PC-9 (cell line): ENCODE measurements around the gene BRINP2. TPM values are rescaled to one million over a fixed set of nuclear protein-coding genes. Genes with fewer than 3 reads are reported as not detected.

Source experiments
- BruUV-seq: library from RNA; stranded (reverse); fragments of 400-500 nt; replicated peaks from 2 replicates; lab custom pipeline; 2021; lab: Mats Ljungman, UMichigan
- CTCF ChIA-PET: fragments of 300-600 bp; sonication (Branson Sonifier 250); formaldehyde crosslinking; loops from one replicate; lab custom pipeline; 2022; ENCODE audit warnings: antibody characterized with exemption; lab: Charles Lee
- POLR2A ChIA-PET: fragments of 300-600 bp; sonication (Branson Sonifier 250); formaldehyde crosslinking; loops from one replicate; lab custom pipeline; 2022; ENCODE audit warnings: antibody characterized with exemption; ENCODE audit not compliant: unreplicated experiment; lab: Charles Lee
- DNase-seq, 2 experiments: peaks; one replicate each; pipeline versions ENCODE4 v3.0.0 to v3.0.0-alpha.2; 2015 to 2022; ENCODE audit warnings: mixed read lengths in 1 of 2
- H2AFZ ChIP-seq: fragments of 200-600 bp; sonication (generic); 2 replicates; pipeline ENCODE4 v1.8.1; 2017; ENCODE audit warnings: antibody characterized with exemption
- H3F3A ChIP-seq: fragments of 200-600 bp; sonication (generic); 2 replicates; pipeline ENCODE4 v1.8.1; 2017; ENCODE audit warnings: antibody characterized with exemption, mild to moderate bottlenecking, low read depth; ENCODE audit not compliant: insufficient read depth
- H3K27ac ChIP-seq: fragments of 200-600 bp; sonication (generic); 2 replicates; pipeline ENCODE4 v1.6.1; 2016; ENCODE audit warnings: mixed run types
- H3K27me3 ChIP-seq: fragments of 200-600 bp; sonication (generic); 2 replicates; pipeline ENCODE4 v1.6.1; 2016; ENCODE audit warnings: low read depth, mixed run types; ENCODE audit not compliant: insufficient read depth
- H3K36me3 ChIP-seq: fragments of 200-600 bp; sonication (generic); 2 replicates; pipeline ENCODE4 v1.6.1; 2016; ENCODE audit warnings: low read depth, mixed run types
- H3K4me1 ChIP-seq: fragments of 200-600 bp; sonication (generic); replicated peaks from 2 replicates; pipeline ENCODE4 v1.6.1; 2016; ENCODE audit warnings: mixed run types; ENCODE audit not compliant: insufficient read depth
- H3K4me2 ChIP-seq: fragments of 200-600 bp; sonication (generic); 2 replicates; pipeline ENCODE4 v1.6.1; 2017; ENCODE audit warnings: mixed run types
- H3K4me3 ChIP-seq: fragments of 200-600 bp; sonication (generic); 2 replicates; pipeline ENCODE4 v1.6.1; 2016; ENCODE audit warnings: mixed run types
- H3K79me2 ChIP-seq: fragments of 200-600 bp; sonication (generic); 2 replicates; pipeline ENCODE4 v1.6.1; 2017; ENCODE audit warnings: low read depth, mixed run types
- H3K9me2 ChIP-seq: fragments of 200-600 bp; sonication (generic); 2 replicates; pipeline ENCODE4 v1.8.1; 2017; ENCODE audit warnings: mild to moderate bottlenecking; ENCODE audit not compliant: insufficient read depth
- H3K9me3 ChIP-seq: fragments of 200-600 bp; sonication (generic); 2 replicates; pipeline ENCODE4 v1.8.1; 2016; ENCODE audit warnings: low read depth; ENCODE audit not compliant: insufficient read depth
- H4K20me1 ChIP-seq: fragments of 200-600 bp; sonication (generic); 2 replicates; pipeline ENCODE4 v1.8.1; 2017; ENCODE audit not compliant: insufficient read depth
- CTCF ChIP-seq: fragments of 200-600 bp; sonication (generic); conservative IDR thresholded peaks from 2 replicates; pipeline ENCODE4 v1.6.1; 2017; ENCODE audit warnings: mixed run types, antibody characterized with exemption, mild to moderate bottlenecking, moderate library complexity
- EZH2 ChIP-seq: fragments of 200-600 bp; sonication (generic); IDR thresholded peaks from 2 replicates; pipeline ENCODE4 v1.8.0; 2017; ENCODE audit warnings: antibody characterized with exemption, low read depth
- intact Hi-C: fragments of 100-400 bp; cut with micrococcal nuclease; formaldehyde crosslinking; loops from one replicate; pipeline ENCODE4 v1.10.0; 2022; ENCODE audit not compliant: unreplicated experiment
- total RNA-seq: library from RNA; stranded (reverse); gene quantifications from 2 replicates; pipeline ENCODE4 v1.2.3, GENCODE V29; 2021

BRINP2 gene
- total RNA-seq, 1 experiment from 2014 or later: not detected

DNA sequence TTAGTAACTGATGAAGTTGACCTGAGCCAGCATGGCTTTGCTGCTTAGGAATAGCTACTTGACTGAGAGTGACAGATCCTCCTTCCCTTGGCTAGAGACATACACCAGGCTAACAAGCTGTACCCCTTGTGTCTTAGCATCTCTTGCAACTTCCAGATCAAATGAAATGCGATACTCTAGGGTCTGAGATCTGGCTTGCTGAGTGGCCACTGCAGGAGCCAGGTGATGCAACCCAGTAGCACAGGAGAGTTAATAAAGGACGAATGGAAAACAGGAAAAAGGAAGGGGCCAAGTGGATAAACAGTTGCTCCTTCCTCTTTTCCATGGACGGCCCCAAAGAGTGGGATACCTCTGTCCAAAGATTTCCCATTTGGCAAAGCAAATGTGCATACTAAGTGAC lies 44.5 kb upstream of the BRINP2 start:
- H3K79me2 ChIP-seq: no peaks in the 10 kb centered on the region
- no peaks in the 10 kb centered on the region for H3K36me3 ChIP-seq
- BruUV-seq: no TSS peak
- ChIA-PET CTCF (no interaction called here), POLR2A (no interaction called here)
- no peak overlapping the region for H3K4me3 ChIP-seq
- TF ChIP-seq CTCF (no peak), EZH2 (no peak)
- no peaks in the 10 kb centered on the region for H4K20me1 ChIP-seq
- no peaks in the 10 kb centered on the region for H3K9me3 ChIP-seq
- no peaks in the 10 kb centered on the region for H3F3A ChIP-seq
- peaks cover 12% of the 10 kb centered on the region for H3K27me3 ChIP-seq
- no peak overlapping the region for H2AFZ ChIP-seq
- intact Hi-C loops: loop anchor here (5.0 kb wide), 2 partner anchors 96 to 746 kb away; no protein-coding TSS in a partner anchor
- H3K4me2 ChIP-seq: no peak overlapping the region
- no peaks in the 10 kb centered on the region for H3K9me2 ChIP-seq
- DNase-seq: no peak
- H3K27ac ChIP-seq: no peak overlapping the region
- no peaks in the 10 kb centered on the region for H3K4me1 ChIP-seq

DNA sequence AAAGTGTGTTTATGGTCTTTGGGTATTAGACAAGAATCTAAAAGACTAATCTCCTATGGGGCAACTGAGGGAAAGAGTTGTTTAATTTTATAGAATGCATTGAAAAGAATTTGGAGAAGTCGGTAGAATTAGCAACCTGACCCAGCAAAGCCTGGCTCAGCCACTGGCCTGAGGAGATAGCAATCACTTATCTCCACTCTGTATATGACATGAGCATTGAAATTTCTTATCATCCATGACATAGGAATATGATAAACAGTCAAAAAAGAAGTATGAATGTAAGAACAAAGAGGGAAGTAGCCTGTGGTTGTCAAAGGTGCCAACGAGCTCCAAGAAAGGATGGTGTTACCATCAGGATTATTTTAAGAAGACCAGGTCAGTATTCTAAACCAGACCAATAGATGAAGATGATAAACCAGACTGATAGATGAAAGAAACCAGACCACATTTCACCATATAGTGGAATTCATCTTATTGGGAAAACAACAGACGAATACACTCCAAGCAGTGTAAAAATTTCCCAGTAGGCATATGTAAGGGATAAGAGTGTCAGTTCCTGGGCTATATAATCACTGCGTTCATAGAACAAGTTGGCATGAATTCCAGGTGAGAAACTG lies 42.0 kb upstream of the BRINP2 start:
- H2AFZ ChIP-seq: no peak overlapping the region
- H3K4me1 ChIP-seq: no peaks in the 10 kb centered on the region
- no peak overlapping the region for H3K27ac ChIP-seq
- H3K36me3 ChIP-seq: no peaks in the 10 kb centered on the region
- intact Hi-C loops: loop anchor here (5.0 kb wide), 2 partner anchors 94 to 744 kb away; no protein-coding TSS in a partner anchor
- no TSS peak for BruUV-seq
- CTCF ChIA-PET: no interaction called here
- DNase-seq: no peak
- TF ChIP-seq CTCF (no peak), EZH2 (no peak)
- H4K20me1 ChIP-seq: no peaks in the 10 kb centered on the region
- POLR2A ChIA-PET: no interaction called here
- no peaks in the 10 kb centered on the region for H3K79me2 ChIP-seq
- no peak overlapping the region for H3K4me3 ChIP-seq
- no peaks in the 10 kb centered on the region for H3K9me2 ChIP-seq
- no peaks in the 10 kb centered on the region for H3F3A ChIP-seq
- H3K27me3 ChIP-seq: peaks cover 4% of the 10 kb centered on the region
- no peaks in the 10 kb centered on the region for H3K9me3 ChIP-seq
- H3K4me2 ChIP-seq: no peak overlapping the region

DNA sequence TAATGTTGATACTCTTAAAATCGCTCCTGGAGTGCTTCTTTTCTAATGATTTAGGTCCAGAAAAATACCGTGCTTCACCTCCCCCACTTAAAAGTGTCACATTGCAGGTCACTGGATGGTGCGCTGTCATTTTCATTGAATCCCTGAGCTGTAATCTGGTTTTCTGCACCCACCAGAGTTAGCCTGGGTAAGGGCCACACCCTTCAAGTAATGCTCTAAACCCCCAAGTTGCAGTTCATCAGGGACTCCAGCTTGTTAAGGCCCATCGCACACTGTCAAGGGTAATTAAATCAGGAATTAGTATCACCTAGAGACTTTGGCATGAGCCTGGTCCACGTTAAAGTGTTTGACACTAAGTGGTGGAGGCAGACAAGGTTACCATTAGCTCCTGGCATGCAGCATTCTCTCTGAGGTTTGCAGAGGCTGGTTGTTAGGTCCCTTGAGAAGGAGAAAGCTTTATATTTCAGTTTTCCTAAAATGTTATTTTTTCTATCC lies 40.3 kb upstream of the BRINP2 start:
- no peaks in the 10 kb centered on the region for H3K9me3 ChIP-seq
- BruUV-seq: no TSS peak
- H3K36me3 ChIP-seq: no peaks in the 10 kb centered on the region
- no peak overlapping the region for H3K4me3 ChIP-seq
- H2AFZ ChIP-seq: no peak overlapping the region
- intact Hi-C loops: no loop called here
- H3K79me2 ChIP-seq: no peaks in the 10 kb centered on the region
- TF ChIP-seq EZH2: no peak
- TF ChIP-seq CTCF: no peak
- DNase-seq: no peak
- H3K27me3 ChIP-seq: peaks cover 4% of the 10 kb centered on the region
- H4K20me1 ChIP-seq: no peaks in the 10 kb centered on the region
- no peaks in the 10 kb centered on the region for H3K9me2 ChIP-seq
- POLR2A ChIA-PET: no interaction called here
- no peak overlapping the region for H3K4me2 ChIP-seq
- CTCF ChIA-PET: no interaction called here
- no peak overlapping the region for H3K27ac ChIP-seq
- no peaks in the 10 kb centered on the region for H3K4me1 ChIP-seq
- H3F3A ChIP-seq: no peaks in the 10 kb centered on the region
